HEK293T (cell line): ENCODE data around the gene MTURN.

Experiments
- CTCF ChIA-PET: fragments of 350-600 bp; formaldehyde crosslinking; extraction: SDS; loops from one replicate; lab custom pipeline; 2021; ENCODE audit warnings: antibody characterized with exemption, inconsistent platforms; lab: Yijun Ruan, JAX
- POLR2A ChIA-PET: fragments of 350-600 bp; formaldehyde crosslinking; extraction: SDS; loops from one replicate; lab custom pipeline; 2020; ENCODE audit warnings: antibody characterized with exemption, inconsistent platforms; lab: Yijun Ruan, JAX
- DNase-seq: peaks from one replicate; pipeline ENCODE4 v3.0.0; 2012; ENCODE audit warnings: mixed read lengths; ENCODE audit errors: extremely low spot score
- ARNT ChIP-seq: fragments of 450-650 bp; IDR thresholded peaks from 2 replicates; pipeline ENCODE4 v1.6.1; 2017; ENCODE audit warnings: mild to moderate bottlenecking
- BHLHE40 ChIP-seq: fragments of 450-650 bp; IDR thresholded peaks from 2 replicates; pipeline ENCODE4 v1.6.1; 2016; ENCODE audit warnings: mild to moderate bottlenecking, moderate library complexity, borderline replicate concordance
- CTBP1 ChIP-seq: fragments of 450-650 bp; IDR thresholded peaks from 2 replicates; pipeline ENCODE4 v1.6.1; 2016; ENCODE audit warnings: borderline replicate concordance
- ELF4 ChIP-seq: fragments of 450-650 bp; IDR thresholded peaks from 2 replicates; pipeline ENCODE4 v1.6.1; 2017; ENCODE audit warnings: antibody characterized with exemption
- FOXA1 ChIP-seq: fragments of 450-650 bp; IDR thresholded peaks from 2 replicates; pipeline ENCODE4 v1.6.1; 2016; ENCODE audit warnings: mild to moderate bottlenecking
- FOXK2 ChIP-seq: fragments of 450-650 bp; IDR thresholded peaks from 2 replicates; pipeline ENCODE4 v1.6.1; 2016; ENCODE audit warnings: mild to moderate bottlenecking
- FOXM1 ChIP-seq: fragments of 450-650 bp; IDR thresholded peaks from 2 replicates; pipeline ENCODE4 v1.6.1; 2017; ENCODE audit warnings: mild to moderate bottlenecking, borderline replicate concordance
- HDGF ChIP-seq: fragments of 450-650 bp; IDR thresholded peaks from 2 replicates; pipeline ENCODE4 v1.6.1; 2017; ENCODE audit warnings: antibody characterized with exemption, borderline replicate concordance
- L3MBTL2 ChIP-seq: fragments of 450-650 bp; conservative IDR thresholded peaks from 2 replicates; pipeline ENCODE4 v1.6.1; 2016; ENCODE audit warnings: mild to moderate bottlenecking
- LEF1 ChIP-seq: fragments of 450-650 bp; IDR thresholded peaks from 2 replicates; pipeline ENCODE4 v1.6.1; 2017; ENCODE audit warnings: mild to moderate bottlenecking, borderline replicate concordance
- NFRKB ChIP-seq: fragments of 450-650 bp; IDR thresholded peaks from 2 replicates; pipeline ENCODE4 v1.6.1; 2016; ENCODE audit warnings: mild to moderate bottlenecking, moderate library complexity
- SP1 ChIP-seq: fragments of 450-650 bp; IDR thresholded peaks from 2 replicates; pipeline ENCODE4 v1.6.1; 2017
- SUZ12 ChIP-seq: fragments of 450-650 bp; IDR thresholded peaks from 2 replicates; pipeline ENCODE4 v1.6.1; 2016; ENCODE audit warnings: mild to moderate bottlenecking
- TARDBP ChIP-seq: fragments of 450-650 bp; IDR thresholded peaks from 2 replicates; pipeline ENCODE4 v1.6.1; 2016
- ZNF384 ChIP-seq: fragments of 450-650 bp; IDR thresholded peaks from 2 replicates; pipeline ENCODE4 v1.6.1; 2016
- TF ChIP-seq, protein P1 (sequence below): fragments of 450-650 bp; IDR thresholded peaks from 2 replicates; pipeline ENCODE4 v1.6.1; 2016

MTURN gene

DNA sequence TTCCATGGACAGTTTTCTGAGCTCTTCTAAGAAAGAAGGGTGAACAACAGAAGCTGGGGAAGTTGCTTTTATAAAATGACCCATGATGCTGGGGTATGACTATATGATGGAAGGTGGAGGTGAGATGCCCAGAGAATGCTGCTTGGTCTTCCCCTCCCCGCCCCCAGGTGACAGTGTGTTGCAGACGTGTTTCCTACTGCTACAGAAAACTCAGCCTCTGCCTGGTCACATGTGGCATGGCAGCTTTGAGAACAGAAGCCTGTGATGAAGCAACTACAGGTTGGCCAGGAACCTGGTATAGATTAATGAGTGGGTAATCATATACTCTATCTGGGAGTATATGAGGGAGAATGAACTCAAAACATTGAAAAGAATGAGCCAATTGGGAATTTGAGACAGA is 67.1 kb downstream of the MTURN start:
- no peak for DNase-seq
- ChIA-PET CTCF (no interaction called here), POLR2A (no interaction called here)
- TF ChIP-seq TARDBP (no peak), L3MBTL2 (no peak), FOXA1 (no peak), SP1 (no peak), FOXM1 (no peak), CTBP1 (no peak), HDGF (no peak)

DNA sequence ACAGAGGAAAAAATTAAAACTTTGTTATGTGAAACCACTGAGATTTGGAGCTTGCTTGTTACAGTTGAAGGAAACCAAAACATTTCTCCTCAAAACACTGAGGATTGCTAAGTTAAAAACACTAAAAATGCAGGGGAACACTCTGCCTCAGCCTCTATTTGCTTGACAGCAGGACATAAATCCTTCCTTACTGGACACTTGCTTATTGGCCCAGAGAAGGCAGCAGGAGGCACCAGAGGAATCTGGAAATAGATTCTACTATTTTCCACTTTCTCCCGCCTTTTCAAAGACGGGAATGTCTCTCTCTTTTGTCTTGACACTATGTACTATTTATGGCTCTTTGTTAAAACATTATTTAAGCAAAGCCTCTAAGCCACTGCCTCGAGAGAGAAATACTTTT is 67.9 kb downstream of the MTURN start:
- POLR2A ChIA-PET, result no interaction called here
- TF ChIP-seq FOXM1, result no peak
- no peak for TF ChIP-seq HDGF
- TF ChIP-seq LEF1, result no peak
- TF ChIP-seq ARNT, result no peak
- CTCF ChIA-PET, result no interaction called here
- DNase-seq, result no peak

DNA sequence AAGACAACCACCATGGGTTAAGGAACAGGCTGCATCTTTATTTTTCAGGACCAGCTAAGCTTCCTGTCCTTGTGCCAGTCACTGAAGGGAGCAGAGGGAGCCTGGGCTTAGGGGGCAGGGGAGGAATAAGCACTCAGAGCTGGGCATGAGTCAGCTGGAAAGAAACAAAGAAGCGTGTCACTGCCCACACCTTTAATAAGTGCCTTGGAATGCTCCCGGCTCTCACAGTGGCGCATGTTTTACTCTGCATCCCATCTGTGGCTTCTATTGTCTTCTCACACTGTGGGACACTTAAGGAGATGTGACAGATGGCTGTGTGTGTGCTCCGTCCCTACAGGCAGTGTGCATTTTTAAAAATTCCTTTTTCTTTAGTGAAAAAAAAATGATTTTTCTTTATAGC is 71.7 kb downstream of the MTURN start:
- POLR2A ChIA-PET, result no interaction called here
- CTCF ChIA-PET, result no interaction called here

DNA sequence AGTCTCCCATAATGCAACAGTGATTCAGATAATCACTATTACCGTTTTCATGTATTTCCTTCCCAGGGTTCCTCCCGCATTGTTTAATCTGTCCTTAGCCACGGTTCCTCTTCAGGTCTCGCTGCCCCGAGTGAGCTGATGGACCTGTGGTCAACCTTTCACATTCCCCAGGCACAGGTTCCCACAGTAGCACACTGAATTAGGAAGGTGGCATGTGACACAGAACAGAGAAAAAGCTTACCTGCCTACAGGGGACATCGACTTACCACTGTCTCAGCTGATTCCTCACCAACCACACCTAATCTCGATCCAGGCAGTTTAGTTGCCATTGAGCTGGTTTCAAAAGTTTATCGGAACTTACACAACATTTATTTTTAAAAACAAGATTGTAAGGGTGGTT is 72.2 kb downstream of the MTURN start:
- POLR2A ChIA-PET, result no interaction called here
- CTCF ChIA-PET, result no interaction called here
- TF ChIP-seq ZNF384 (no peak), TARDBP (no peak), FOXK2 (no peak), BHLHE40 (no peak), SP1 (no peak), LEF1 (no peak)
- no peak for DNase-seq

More for the DNA sequence above, 71.7 kb downstream of the MTURN start:
- TF ChIP-seq SP1 (no peak), FOXA1 (no peak), HDGF (no peak), ELF4 (no peak), BHLHE40 (no peak), ZNF384 (no peak), NFRKB (no peak), FOXK2 (no peak), ARNT (no peak), CTBP1 (no peak), TARDBP (no peak), LEF1 (no peak)
- TF ChIP-seq, protein P1, sequence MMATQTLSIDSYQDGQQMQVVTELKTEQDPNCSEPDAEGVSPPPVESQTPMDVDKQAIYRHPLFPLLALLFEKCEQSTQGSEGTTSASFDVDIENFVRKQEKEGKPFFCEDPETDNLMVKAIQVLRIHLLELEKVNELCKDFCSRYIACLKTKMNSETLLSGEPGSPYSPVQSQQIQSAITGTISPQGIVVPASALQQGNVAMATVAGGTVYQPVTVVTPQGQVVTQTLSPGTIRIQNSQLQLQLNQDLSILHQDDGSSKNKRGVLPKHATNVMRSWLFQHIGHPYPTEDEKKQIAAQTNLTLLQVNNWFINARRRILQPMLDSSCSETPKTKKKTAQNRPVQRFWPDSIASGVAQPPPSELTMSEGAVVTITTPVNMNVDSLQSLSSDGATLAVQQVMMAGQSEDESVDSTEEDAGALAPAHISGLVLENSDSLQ, result no peak
- DNase-seq, result no peak

DNA sequence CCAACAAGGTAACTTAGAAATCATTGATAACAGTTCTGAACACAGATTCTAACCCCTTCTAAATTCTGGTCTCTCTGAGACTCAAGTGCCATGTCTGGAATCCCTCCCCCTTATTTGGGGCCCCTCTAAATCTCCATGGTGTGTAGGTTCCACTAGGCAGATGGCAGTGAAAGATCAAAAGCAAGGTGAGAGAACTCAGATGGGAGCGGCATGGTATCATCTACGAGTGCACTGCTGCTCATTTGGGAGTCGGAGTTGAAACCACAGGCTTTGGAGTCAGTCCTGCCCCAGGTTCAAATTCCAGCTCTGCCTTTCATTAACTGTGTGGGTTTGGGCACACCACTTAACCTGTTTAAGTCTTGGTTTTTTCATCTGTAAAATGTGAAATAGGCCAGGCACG is 72.6 kb downstream of the MTURN start:
- POLR2A ChIA-PET, result no interaction called here
- DNase-seq, result no peak
- TF ChIP-seq HDGF, result no peak
- no peak for TF ChIP-seq FOXM1
- no peak for TF ChIP-seq NFRKB
- TF ChIP-seq, protein P1, result no peak
- TF ChIP-seq FOXK2, result no peak
- TF ChIP-seq SUZ12, result no peak
- no peak for TF ChIP-seq ELF4
- no peak for TF ChIP-seq TARDBP
- TF ChIP-seq ARNT, result no peak
- CTCF ChIA-PET, result no interaction called here

DNA sequence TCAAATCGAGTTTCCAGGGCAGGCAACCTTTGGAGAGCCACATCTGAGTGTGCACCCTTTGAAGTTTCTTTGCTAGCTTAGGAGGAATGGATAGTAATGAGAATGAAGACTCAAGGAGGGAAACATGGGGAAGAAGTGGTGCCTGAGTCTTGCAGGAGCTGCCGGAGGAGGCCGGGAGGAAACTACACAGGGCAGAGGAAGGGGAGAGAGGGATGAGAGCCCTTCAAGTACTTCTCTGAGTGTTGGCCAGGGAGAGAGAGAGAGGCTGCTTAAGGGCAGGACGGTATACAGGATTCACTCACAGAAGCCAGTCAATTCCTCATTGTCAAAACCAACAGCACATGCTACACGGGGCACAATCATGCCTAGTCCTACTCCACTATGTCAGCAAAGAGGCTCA is 75.2 kb downstream of the MTURN start:
- no peak for TF ChIP-seq TARDBP
- TF ChIP-seq FOXA1, result no peak
- no peak for TF ChIP-seq ZNF384
- TF ChIP-seq CTBP1, result no peak
- TF ChIP-seq ARNT, result no peak
- no peak for TF ChIP-seq FOXK2
- no peak for TF ChIP-seq BHLHE40
- TF ChIP-seq LEF1, result no peak
- TF ChIP-seq ELF4, result no peak
- TF ChIP-seq NFRKB, result no peak
- no peak for TF ChIP-seq HDGF
- TF ChIP-seq SP1, result no peak
- TF ChIP-seq SUZ12, result no peak
- TF ChIP-seq FOXM1, result no peak
- TF ChIP-seq, protein P1, result no peak
- POLR2A ChIA-PET, result no interaction called here
- CTCF ChIA-PET, result no interaction called here
- no peak for DNase-seq
